Testis (tissue), 5 donors: ENCODE results near the gene GALT. TPM values are rescaled to one million over a fixed set of nuclear protein-coding genes. Genes with fewer than 3 reads are reported as not detected.

ENCODE experiments used
- DNase-seq: peaks from one replicate; pipeline ENCODE4 v3.0.0-alpha.2; 2019
- H3K27ac ChIP-seq, 2 donors: fragments of 200-600 bp; sonication (generic); one replicate each; pipeline ENCODE4 v1.5.1; 2019
- H3K27me3 ChIP-seq: fragments of 200-600 bp; sonication (generic); one replicate; pipeline ENCODE4 v1.5.1; 2019
- H3K36me3 ChIP-seq: fragments of 200-600 bp; sonication (generic); one replicate; pipeline ENCODE4 v1.5.1; 2017; ENCODE audit warnings: low read depth; ENCODE audit errors: missing control alignments
- H3K4me1 ChIP-seq: fragments of 200-600 bp; sonication (generic); one replicate; pipeline ENCODE4 v1.5.1; 2019
- H3K4me3 ChIP-seq, 2 donors: fragments of 200-600 bp; sonication (generic); one replicate each; pipeline ENCODE4 v1.5.1; 2017 to 2019
- H3K9me3 ChIP-seq: fragments of 200-600 bp; sonication (generic); one replicate; pipeline ENCODE4 v1.5.1; 2017
- CTCF ChIP-seq, 3 experiments: fragments of 450-650 bp in 2 of 3; fragments of 200-600 bp in 1 of 3; sonication (generic) in 1 of 3; IDR thresholded peaks; one replicate each; pipeline ENCODE4 v1.5.1; 2016 to 2019; ENCODE audit warnings: antibody characterized with exemption in 3 of 3, mild to moderate bottlenecking in 2 of 3, moderate library complexity in 1 of 3
- POLR2A ChIP-seq: fragments of 450-650 bp; IDR thresholded peaks from one replicate; pipeline ENCODE4 v1.6.1; 2017; ENCODE audit warnings: antibody characterized with exemption, mild to moderate bottlenecking, moderate library complexity
- WGBS, 2 donors: methylation state at CpG; one replicate each; pipeline ENCODE4 v1.1.5; 2018; 5-methylcytosine and 5-hydroxymethylcytosine counted together
- intact Hi-C: fragments of 100-400 bp; cut with DNase I; formaldehyde crosslinking; loops from one replicate; pipeline ENCODE4 v1.15.1; 2023; ENCODE audit warnings: low total_unique reads
- long read RNA-seq, 2 donors: transcript quantifications; one replicate each; lab custom pipeline, GENCODE V29; 2026
- polyA plus RNA-seq: library from polyadenylated mRNA; stranded (reverse); fragments of 350-450 nt; fragmentation: Illumina TruSeq; extraction: RNeasy Lipid Tissue Mini Kit (QIAGEN cat#74804); gene quantifications from one replicate; pipeline ENCODE4 v1.2.3, GENCODE V29; 2014; ENCODE audit warnings: low read depth, low replicate concordance; ENCODE audit not compliant: insufficient read depth
- total RNA-seq, 2 donors: library from RNA; depleted of rRNA; stranded (reverse); fragments of >200 nt; gene quantifications; one replicate each; pipeline ENCODE4 v1.2.3, GENCODE V29; 2016

Gene GALT
- total RNA-seq (10 to 100 TPM; 46.1 to 55.6 TPM), polyA plus RNA-seq (25.9 TPM)
- long read RNA-seq, donor 1, transcript GALT-210 (2 exons, 858 nt), result major isoform, 5 of 43 reads
- long read RNA-seq, donor 1, partial matches to known transcripts, result 34 of 43 reads
- long read RNA-seq, donor 1, other reads (novel, unspliced or antisense), result 0 of 43 reads
- long read RNA-seq, donor 2, partial matches to known transcripts, result 0 of 4 reads
- long read RNA-seq, donor 2, other reads (novel, unspliced or antisense), result 0 of 4 reads

- Histone ChIP-seq H3K4me3 (peak within 1 kb of the TSS; percentile 70 to 81), H3K36me3 (no peaks in the 10 kb centered on the region), H3K27me3 (no peaks in the 10 kb centered on the region), H3K27ac (peak within 1 kb of the TSS; percentile 60 to 86), H3K9me3 (no peaks in the 10 kb centered on the region), H3K4me1 (peaks cover 18% of the 10 kb centered on the region)
- peak; percentile 96 for DNase-seq
- WGBS, 2 donors, result 5 to 10% methylated on average over 18 to 41 of the region's 43 CpGs
- TF ChIP-seq POLR2A (no peak), CTCF (IDR thresholded peaks at IDR 0.05) (peak; percentile 6 to 47 (median 13))
- intact Hi-C loops, result no loop called here
Measured at GRCh38 chr9:34646211-34647083, at the start of gene GALT. TSS of gene GALT (plus strand) at chr9:34646675. CDS start at chr9:34646705, 30 bp downstream.

- intact Hi-C loops, result no loop called here
- Histone ChIP-seq H3K27ac (no peak overlapping the region), H3K27me3 (no peaks in the 10 kb centered on the region), H3K9me3 (no peaks in the 10 kb centered on the region), H3K4me3 (no peak overlapping the region), H3K4me1 (no peaks in the 10 kb centered on the region), H3K36me3 (no peaks in the 10 kb centered on the region)
- DNase-seq, result no peak
- TF ChIP-seq CTCF (IDR thresholded peaks at IDR 0.05) (no peak), POLR2A (no peak)
- 45 to 48% methylated on average over 1 of the region's 1 CpG for WGBS, 2 donors
Measured at GRCh38 chr9:34599546-34599945, 46.9 kb upstream of the GALT start.

DNA sequence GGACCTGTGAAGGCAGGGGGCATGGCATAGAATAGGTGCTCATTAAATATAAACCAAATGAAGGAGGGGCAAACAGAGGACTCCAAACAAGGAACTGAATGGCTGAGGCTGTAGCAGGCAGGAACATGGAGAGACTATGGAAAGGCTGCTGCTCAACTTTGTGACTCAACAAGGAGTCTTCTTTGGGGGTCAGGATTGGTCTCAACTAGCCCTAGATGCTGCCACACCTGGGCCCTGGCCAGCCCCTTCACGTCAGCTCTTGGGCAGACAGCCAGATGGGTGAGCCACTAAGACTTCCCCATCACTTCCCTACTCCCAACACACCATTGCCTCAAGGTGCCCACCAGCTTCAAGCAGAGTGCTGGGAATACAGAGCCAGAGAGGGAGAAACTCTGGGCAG is 45.6 kb upstream of the GALT start:
- 71 to 83% methylated on average over 1 of the region's 1 CpG for WGBS, 2 donors
- TF ChIP-seq CTCF (IDR thresholded peaks at IDR 0.05) (no peak), POLR2A (no peak)
- Histone ChIP-seq H3K4me1 (no peaks in the 10 kb centered on the region), H3K27me3 (no peaks in the 10 kb centered on the region), H3K4me3 (no peak overlapping the region), H3K36me3 (no peaks in the 10 kb centered on the region), H3K9me3 (no peaks in the 10 kb centered on the region), H3K27ac (no peak overlapping the region)
- intact Hi-C loops, result no loop called here
- DNase-seq, result no peak

GRCh38 chr9:34601937-34602573 is 44.4 kb upstream of the GALT start:
- Histone ChIP-seq H3K27ac (no peak overlapping the region), H3K4me1 (no peaks in the 10 kb centered on the region), H3K4me3 (no peak overlapping the region), H3K27me3 (no peaks in the 10 kb centered on the region), H3K9me3 (no peaks in the 10 kb centered on the region), H3K36me3 (no peaks in the 10 kb centered on the region)
- TF ChIP-seq POLR2A (no peak), CTCF (IDR thresholded peaks at IDR 0.05) (no peak)
- no peak for DNase-seq
- intact Hi-C loops, result no loop called here
- WGBS, 2 donors, result 84 to 90% methylated on average over 6 of the region's 6 CpGs
